GM18511 (cell line): ENCODE results near the gene PCDH8.

ENCODE experiments used
- ATAC-seq: cut with Tn5 transposase; IDR thresholded peaks from one replicate; pipeline ENCODE4 v1.9.1; 2021; ENCODE audit warnings: mild to moderate bottlenecking, moderate library complexity; ENCODE audit not compliant: unreplicated experiment

The PCDH8 gene

DNA sequence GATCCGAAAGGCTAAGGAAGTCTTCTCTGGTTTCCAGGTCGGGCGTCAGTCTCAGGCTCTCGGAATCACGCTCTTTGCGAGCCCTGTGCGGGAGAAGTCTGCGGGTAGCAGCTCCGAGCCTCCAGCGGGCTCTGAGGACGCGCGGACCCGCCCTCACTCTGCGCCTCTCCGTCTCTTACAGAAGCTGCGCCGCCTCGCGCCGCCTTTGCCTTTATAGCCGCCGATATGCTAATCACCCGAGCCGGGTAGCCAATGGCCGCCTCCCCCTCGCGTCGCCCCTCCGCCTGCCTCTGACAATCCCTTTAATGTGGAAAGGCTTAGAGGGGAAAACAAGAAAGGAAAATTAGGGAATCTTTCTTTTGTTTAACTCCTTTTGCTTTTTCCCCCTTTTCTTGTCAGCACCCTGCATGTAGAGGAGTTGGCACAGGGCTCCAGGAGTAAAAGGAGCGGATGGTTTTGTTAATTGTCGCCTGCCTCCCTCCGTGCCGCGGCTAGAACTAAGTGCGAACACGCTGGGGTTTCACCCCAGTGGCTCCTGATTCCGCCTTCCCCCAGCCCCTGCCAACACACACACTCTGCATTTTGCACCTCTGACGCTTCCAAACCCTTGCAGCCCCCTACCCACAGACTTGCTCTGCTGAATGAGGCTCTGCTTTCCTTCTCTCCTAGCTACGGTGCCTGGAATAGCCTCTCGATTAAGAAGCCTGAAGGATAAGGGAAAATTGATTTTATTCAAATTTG lies at the start of gene PCDH8:
TSS of gene PCDH8 (minus strand) at position 186 of the 741 bp plus-strand sequence. CDS start 204 bp downstream, outside the sequence.
- ATAC-seq, result no peak

- ATAC-seq, result no peak
Measured at GRCh38 chr13:52896827-52897659, 48.6 kb upstream of the PCDH8 start.

DNA sequence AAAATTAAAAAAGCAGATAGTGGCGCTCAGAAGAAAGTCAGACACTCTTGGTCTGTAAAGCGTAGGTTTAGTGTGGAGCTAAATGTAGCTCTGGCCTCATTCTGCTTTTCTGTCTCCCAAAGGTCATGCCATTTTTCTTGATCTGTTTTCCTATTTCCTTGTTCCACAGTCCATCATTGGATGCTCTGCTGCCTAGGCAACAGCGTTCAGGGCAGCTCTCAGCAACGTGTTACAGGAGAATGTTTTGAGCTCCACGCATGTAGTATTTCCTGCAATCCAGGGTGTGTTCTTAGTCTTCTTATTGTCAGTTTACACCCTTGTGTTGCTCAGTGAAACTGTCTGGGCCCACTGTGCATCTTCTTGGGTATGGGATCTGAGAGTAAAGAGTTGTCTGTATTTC lies 46.0 kb upstream of the PCDH8 start:
- ATAC-seq, result no peak

GRCh38 chr13:52892925-52893324 lies 44.5 kb upstream of the PCDH8 start:
- ATAC-seq, result no peak

- no peak for ATAC-seq
Measured at GRCh38 chr13:52891706-52892105, 43.3 kb upstream of the PCDH8 start.

GRCh38 chr13:52887165-52887564 lies 38.7 kb upstream of the PCDH8 start:
- no peak for ATAC-seq

GRCh38 chr13:52885141-52885540 lies 36.7 kb upstream of the PCDH8 start:
- no peak for ATAC-seq

GRCh38 chr13:52884429-52885010 lies 36.1 kb upstream of the PCDH8 start:
- ATAC-seq, result no peak

GRCh38 chr13:52882785-52883184 lies 34.3 kb upstream of the PCDH8 start:
- ATAC-seq, result no peak

GRCh38 chr13:52879950-52880741 lies 31.7 kb upstream of the PCDH8 start:
- no peak for ATAC-seq

- no peak for ATAC-seq
Measured at GRCh38 chr13:52878831-52879230, 30.4 kb upstream of the PCDH8 start.

- no peak for ATAC-seq
Measured at GRCh38 chr13:52870143-52870542, 21.7 kb upstream of the PCDH8 start.

GRCh38 chr13:52869621-52870020 lies 21.2 kb upstream of the PCDH8 start:
- ATAC-seq, result no peak

- ATAC-seq, result no peak
Measured at GRCh38 chr13:52869050-52869449, 20.6 kb upstream of the PCDH8 start.

DNA sequence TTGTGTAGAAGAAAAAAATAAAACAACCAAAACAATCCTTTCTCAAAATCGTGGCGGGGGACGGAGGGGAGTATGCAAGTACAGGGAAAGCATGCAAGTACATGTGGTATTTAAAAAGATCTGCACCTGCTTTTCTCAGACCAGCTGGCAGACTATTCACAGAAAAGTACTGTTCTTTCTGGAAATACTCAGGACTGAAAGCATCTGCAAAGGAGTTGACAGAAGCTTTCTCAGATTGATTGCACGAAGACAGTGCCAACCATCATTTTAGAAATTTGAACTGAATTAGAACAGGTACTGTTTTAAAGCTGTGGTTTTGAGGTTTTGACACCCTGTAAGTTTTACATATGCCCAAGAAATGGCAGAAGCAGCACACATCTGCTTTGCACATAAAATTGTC lies 19.8 kb upstream of the PCDH8 start:
- ATAC-seq, result peak; percentile 81

DNA sequence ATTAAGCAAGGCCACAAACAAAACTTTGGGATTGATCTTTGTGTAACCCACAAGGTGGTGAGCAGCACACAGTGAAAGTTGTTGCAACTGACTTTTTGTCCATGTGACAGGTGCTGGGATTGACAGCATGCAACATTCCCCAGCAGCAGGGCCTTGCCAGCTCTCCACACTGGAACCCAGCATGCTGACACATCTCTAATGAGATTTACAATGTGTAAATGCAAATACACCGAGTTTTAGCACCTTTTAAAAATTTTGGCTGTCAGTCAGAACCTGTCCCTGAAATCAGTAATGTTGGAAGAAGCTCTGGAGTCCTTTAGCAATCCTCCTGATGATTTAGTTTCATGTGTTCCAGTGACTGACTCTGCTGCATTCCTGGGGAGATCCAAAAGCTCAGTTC lies 16.5 kb upstream of the PCDH8 start:
- ATAC-seq, result no peak

- ATAC-seq, result no peak
Measured at GRCh38 chr13:52862358-52863206, 14.1 kb upstream of the PCDH8 start.

- ATAC-seq, result no peak
Measured at GRCh38 chr13:52852444-52852843, 4.0 kb upstream of the PCDH8 start.

DNA sequence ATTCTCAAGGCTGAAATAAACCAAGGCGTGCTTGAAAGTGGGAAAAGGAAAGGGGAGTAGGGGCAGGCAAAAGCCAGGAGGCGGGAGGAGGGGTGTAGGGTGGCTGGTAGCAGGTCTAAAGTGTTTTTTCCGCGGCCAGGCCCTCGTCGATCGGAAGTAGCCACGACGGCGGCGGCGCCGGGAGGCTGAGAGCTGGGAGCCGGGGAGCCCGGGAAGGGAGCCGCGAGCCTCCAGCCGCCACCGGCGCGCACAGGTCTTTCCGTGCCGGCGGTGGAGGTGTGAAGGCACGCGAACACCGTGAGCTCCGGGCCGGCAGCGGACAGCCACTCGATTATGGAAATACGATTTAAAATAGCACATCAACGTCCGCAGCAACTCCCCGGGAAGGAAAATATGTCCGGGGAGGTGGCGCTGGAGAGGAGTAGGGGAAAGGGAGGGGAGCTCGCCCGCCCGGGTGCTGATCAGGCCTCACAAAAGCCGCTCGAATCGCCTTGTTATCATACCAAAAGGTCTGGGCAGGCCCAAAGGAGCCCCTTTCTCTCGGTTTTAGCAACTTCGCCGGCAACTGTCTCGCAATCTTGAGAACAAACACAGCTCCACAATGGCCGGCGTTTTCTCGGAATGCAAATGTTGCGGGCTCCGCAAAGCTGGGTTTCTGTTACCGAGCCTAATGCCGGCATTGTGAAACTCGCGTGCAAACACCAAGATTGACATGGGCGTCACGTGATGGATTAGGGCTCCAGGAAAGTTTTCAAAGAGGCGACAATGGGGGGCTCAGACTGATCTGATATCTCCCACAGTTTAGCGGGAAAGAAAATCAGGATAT lies 2.9 kb upstream of the PCDH8 start:
- ATAC-seq, result peak; percentile 85
